CD4-positive, alpha-beta T cell treated with Interleukin-15 for 4 hours (primary cell): ENCODE data around the gene RELL2.
A peak's percentile ranks its signal among the peaks of the same experiment; 100 is the strongest.

ENCODE experiments used
- DNase-seq: peaks from one replicate; pipeline ENCODE4 v3.0.0-alpha.2; 2020; ENCODE audit warnings: low spot score

The RELL2 gene

GRCh38 chr5:141677415-141677814 lies 40.6 kb downstream of the RELL2 start:
- no peak for DNase-seq

GRCh38 chr5:141680178-141680577 lies 43.4 kb downstream of the RELL2 start:
- DNase-seq = no peak

- DNase-seq = no peak
Measured at GRCh38 chr5:141680751-141681201, 44.0 kb downstream of the RELL2 start.

- DNase-seq = no peak
Measured at GRCh38 chr5:141681295-141681694, 44.5 kb downstream of the RELL2 start.

GRCh38 chr5:141681695-141682641 lies 45.2 kb downstream of the RELL2 start, which contains the start of gene ARAP3:
Gene ARAP3, minus strand, starts transcription at chr5:141682230. Its CDS starts 1,744 bp downstream, at chr5:141680486.
- DNase-seq = peak; percentile 28

GRCh38 chr5:141683596-141684141 lies 46.9 kb downstream of the RELL2 start:
- DNase-seq = no peak

- DNase-seq = no peak
Measured at GRCh38 chr5:141685591-141685990, 48.8 kb downstream of the RELL2 start.

GRCh38 chr5:141686648-141687416 lies 50.0 kb downstream of the RELL2 start:
- DNase-seq = no peak
